HUES64 (cell line): ENCODE results near the gene SYCE3.

Experiments
- H3K27ac ChIP-seq: 2 replicates; pipeline ENCODE4 v1.7.0; 2013; ENCODE audit warnings: low read depth, low read length, inconsistent platforms
- H3K27me3 ChIP-seq: 2 replicates; pipeline ENCODE4 v1.6.1; 2013; ENCODE audit warnings: mild to moderate bottlenecking, low read length; ENCODE audit not compliant: insufficient read depth
- H3K36me3 ChIP-seq: 2 replicates; pipeline ENCODE4 v1.6.1; 2013; ENCODE audit warnings: mild to moderate bottlenecking, low read length; ENCODE audit not compliant: insufficient read depth
- H3K4me1 ChIP-seq: 2 replicates; pipeline ENCODE4 v1.6.1; 2013; ENCODE audit warnings: mild to moderate bottlenecking, low read length, moderate library complexity; ENCODE audit not compliant: insufficient read depth
- H3K4me3 ChIP-seq: 2 replicates; pipeline ENCODE4 v1.5.1; 2013; ENCODE audit warnings: mild to moderate bottlenecking, low read length, moderate library complexity
- H3K9ac ChIP-seq: 2 replicates; pipeline ENCODE4 v1.6.1; 2013; ENCODE audit warnings: mild to moderate bottlenecking, low read depth, low read length
- H3K9me3 ChIP-seq: 2 replicates; pipeline ENCODE4 v1.6.1; 2013; ENCODE audit warnings: low read depth, low read length; ENCODE audit not compliant: insufficient read depth
- WGBS: fragments of 150-250, 120-280 bp; methylation state at CpG from one replicate; pipeline ENCODE4 v1.1.7; 2013; ENCODE audit warnings: missing lambda C conversion rate; 5-methylcytosine and 5-hydroxymethylcytosine counted together

The SYCE3 gene

GRCh38 chr22:50527921-50528681 lies 34.6 kb downstream of the SYCE3 start:
- Histone ChIP-seq H3K9me3 (no peaks in the 10 kb centered on the region), H3K27me3 (peaks cover 67% of the 10 kb centered on the region), H3K4me1 (no peaks in the 10 kb centered on the region; the same call in 1 of the 2 replicates), H3K9ac (no peak overlapping the region), H3K36me3 (peaks cover 6% of the 10 kb centered on the region), H3K4me3 (no peak overlapping the region), H3K27ac (no peak overlapping the region)
- WGBS, result 92% methylated on average over 18 of the region's 18 CpGs

GRCh38 chr22:50526834-50527801 lies 35.6 kb downstream of the SYCE3 start:
- Histone ChIP-seq H3K4me3 (peak overlapping the region; percentile 79), H3K9me3 (no peaks in the 10 kb centered on the region), H3K4me1 (no peaks in the 10 kb centered on the region; the same call in 1 of the 2 replicates), H3K27ac (no peak overlapping the region), H3K9ac (no peak overlapping the region), H3K27me3 (peaks cover 57% of the 10 kb centered on the region), H3K36me3 (peaks cover 15% of the 10 kb centered on the region)
- WGBS, result 49% methylated on average over 29 of the region's 29 CpGs

GRCh38 chr22:50526108-50526833 lies 36.4 kb downstream of the SYCE3 start:
- H3K9ac ChIP-seq, result peak overlapping the region; percentile 77
- WGBS, result under 1% methylated on average over 77 of the region's 77 CpGs
- no peaks in the 10 kb centered on the region; the same call in 1 of the 2 replicates for H3K4me1 ChIP-seq
- H3K27ac ChIP-seq, result peak overlapping the region; percentile 92; the same call in 1 of the 2 replicates
- peaks cover 49% of the 10 kb centered on the region for H3K27me3 ChIP-seq
- H3K36me3 ChIP-seq, result peaks cover 22% of the 10 kb centered on the region
- H3K9me3 ChIP-seq, result no peaks in the 10 kb centered on the region
- H3K4me3 ChIP-seq, result peak overlapping the region; percentile 79

- H3K9ac ChIP-seq, result peak overlapping the region; percentile 77
- H3K36me3 ChIP-seq, result peaks cover 26% of the 10 kb centered on the region
- peak overlapping the region; percentile 92; the same call in 1 of the 2 replicates for H3K27ac ChIP-seq
- WGBS, result under 1% methylated on average over 33 of the region's 33 CpGs
- peak overlapping the region; percentile 79 for H3K4me3 ChIP-seq
- no peaks in the 10 kb centered on the region; the same call in 1 of the 2 replicates for H3K4me1 ChIP-seq
- H3K9me3 ChIP-seq, result no peaks in the 10 kb centered on the region
- peaks cover 44% of the 10 kb centered on the region for H3K27me3 ChIP-seq
Measured at GRCh38 chr22:50525858-50526107, 36.9 kb downstream of the SYCE3 start.

- Histone ChIP-seq H3K9ac (peak within 1 kb of the TSS; percentile 77), H3K4me3 (peak within 1 kb of the TSS; percentile 79), H3K36me3 (peaks cover 27% of the 10 kb centered on the region), H3K9me3 (no peaks in the 10 kb centered on the region), H3K27ac (peak within 1 kb of the TSS; percentile 92), H3K4me1 (no peaks in the 10 kb centered on the region; the same call in 1 of the 2 replicates), H3K27me3 (peaks cover 39% of the 10 kb centered on the region)
- under 1% methylated on average over 84 of the region's 84 CpGs for WGBS
Measured at GRCh38 chr22:50525104-50525857, 37.4 kb downstream of the SYCE3 start, which contains the start of gene SCO2. Gene SCO2 (minus strand): TSS chr22:50525598. CDS start chr22:50524411, 1,187 bp downstream.

GRCh38 chr22:50524676-50525103 lies 38.0 kb downstream of the SYCE3 start:
- Histone ChIP-seq H3K27me3 (peaks cover 33% of the 10 kb centered on the region), H3K9ac (peak overlapping the region; percentile 77), H3K4me1 (no peaks in the 10 kb centered on the region; the same call in 1 of the 2 replicates), H3K9me3 (no peaks in the 10 kb centered on the region), H3K4me3 (peak overlapping the region; percentile 79), H3K27ac (peak overlapping the region; percentile 92), H3K36me3 (peaks cover 28% of the 10 kb centered on the region)
- WGBS, result 28% methylated on average over 19 of the region's 19 CpGs

GRCh38 chr22:50523806-50524675 lies 38.7 kb downstream of the SYCE3 start:
- Histone ChIP-seq H3K9ac (peak overlapping the region; percentile 77), H3K27ac (no peak overlapping the region), H3K4me1 (no peaks in the 10 kb centered on the region; the same call in 1 of the 2 replicates), H3K4me3 (peak overlapping the region; percentile 79), H3K27me3 (peaks cover 27% of the 10 kb centered on the region), H3K36me3 (peaks cover 34% of the 10 kb centered on the region), H3K9me3 (no peaks in the 10 kb centered on the region)
- WGBS, result 91% methylated on average over 25 of the region's 25 CpGs

GRCh38 chr22:50523458-50523805 lies 39.3 kb downstream of the SYCE3 start:
- Histone ChIP-seq H3K9me3 (no peaks in the 10 kb centered on the region), H3K4me1 (no peaks in the 10 kb centered on the region; the same call in 1 of the 2 replicates), H3K36me3 (peaks cover 38% of the 10 kb centered on the region), H3K9ac (no peak overlapping the region), H3K4me3 (no peak overlapping the region), H3K27me3 (peaks cover 21% of the 10 kb centered on the region), H3K27ac (no peak overlapping the region)
- 95% methylated on average over 16 of the region's 16 CpGs for WGBS

GRCh38 chr22:50522806-50523438 lies 39.8 kb downstream of the SYCE3 start:
- Histone ChIP-seq H3K4me1 (no peaks in the 10 kb centered on the region; the same call in 1 of the 2 replicates), H3K9ac (no peak overlapping the region), H3K4me3 (no peak overlapping the region), H3K27me3 (peaks cover 16% of the 10 kb centered on the region), H3K9me3 (no peaks in the 10 kb centered on the region), H3K27ac (no peak overlapping the region), H3K36me3 (peaks cover 43% of the 10 kb centered on the region)
- 96% methylated on average over 22 of the region's 22 CpGs for WGBS
